SK-N-MC (cell line): Measurements from ENCODE around the gene ANKS3.

Source experiments
- EZH2 ChIP-seq: fragments of 200-600 bp; sonication (generic); IDR thresholded peaks from one replicate; pipeline ENCODE4 v1.6.1; 2017; ENCODE audit warnings: antibody characterized with exemption
- POLR2AphosphoS5 ChIP-seq: IDR thresholded peaks from 2 replicates; pipeline ENCODE4 v1.6.1; 2012; ENCODE audit warnings: mild to moderate bottlenecking, low read depth, low read length, borderline replicate concordance

DNA sequence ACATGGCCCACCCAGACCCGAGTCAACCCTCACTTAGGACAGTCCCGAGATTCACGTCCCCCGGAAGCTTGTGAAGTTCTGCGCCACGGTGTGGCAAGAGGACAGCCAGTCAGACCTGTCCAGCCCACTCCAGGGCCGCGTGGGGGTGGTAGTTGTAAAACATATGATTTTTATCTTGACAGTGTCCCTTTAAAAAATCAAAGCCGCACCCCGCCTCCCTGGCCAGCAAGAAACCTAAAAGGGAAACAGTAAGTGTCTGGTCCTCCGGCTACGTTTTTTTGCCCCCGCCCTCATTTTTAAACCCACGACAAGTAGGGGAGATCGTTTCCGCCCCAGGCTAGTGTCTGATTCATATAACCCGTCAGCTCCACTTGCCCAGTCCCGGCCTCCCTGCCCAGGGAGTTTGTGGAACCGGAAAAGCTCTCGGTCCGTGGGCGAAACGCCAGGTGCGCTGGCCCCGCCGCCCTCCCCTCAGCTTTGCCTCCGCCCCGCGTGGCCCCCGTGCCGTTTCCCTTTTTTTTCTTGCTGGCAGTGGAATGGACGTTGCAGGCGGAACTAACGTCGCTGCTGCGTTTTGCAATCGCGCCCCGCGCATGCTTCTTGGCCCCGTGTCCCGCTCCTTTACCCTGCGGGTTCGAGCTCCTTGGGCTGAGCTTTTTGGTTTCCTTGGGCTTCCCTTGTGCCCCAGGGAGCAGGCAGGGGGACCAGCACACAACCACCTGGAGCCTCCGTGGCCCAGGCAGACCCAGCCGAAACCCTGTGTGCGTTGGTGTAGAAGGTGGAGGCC is 54.0 kb downstream of the ANKS3 start:
- no peak for TF ChIP-seq POLR2AphosphoS5
- TF ChIP-seq EZH2: no peak
